ENCODE data around the gene PXMP4. TPM values are rescaled to one million over a fixed set of nuclear protein-coding genes. Genes with fewer than 3 reads are reported as not detected.
A peak's percentile ranks its signal among the peaks of the same experiment; 100 is the strongest.

Gene PXMP4
- total and polyA plus RNA-seq, 9 of the 15 experiments (the other 6 are each of a cell fraction or from before 2014, with no cell fraction given) = 4.8 to 29.1 (median 6.8) TPM

GRCh38 chr20:33663161-33664084 is 56.7 kb downstream of the PXMP4 start (continued):
- TF ChIP-seq THAP12 (CRISPR knock-in tag; IDR thresholded peaks at IDR 0.05) = no peak
- TF ChIP-seq CBX2 (IDR thresholded peaks at IDR 0.05; ENCODE audit: insufficient read depth, low read length, poor library complexity, severe bottlenecking) = no peak
- TF ChIP-seq TSC22D4 (tag; IDR thresholded peaks at IDR 0.05) = no peak
- peak; percentile 69 for TF ChIP-seq ZBTB33 (CRISPR knock-in tag; IDR thresholded peaks at IDR 0.05)
- TF ChIP-seq HBP1 (CRISPR knock-in tag; IDR thresholded peaks at IDR 0.05) = 0 out of 2 replicates have a peak, but pooled peaks have one; percentile 63
- TF ChIP-seq ZEB2 (IDR thresholded peaks at IDR 0.05) = no peak
- no peak for TF ChIP-seq POLR3A (IDR thresholded peaks at IDR 0.05; ENCODE audit: borderline replicate concordance, extremely low read depth, insufficient read depth, insufficient read length)
- no peak for TF ChIP-seq NR3C1 (CRISPR knock-in tag; IDR thresholded peaks at IDR 0.05)
- no peak for TF ChIP-seq SRSF9 (IDR thresholded peaks at IDR 0.05; ENCODE audit: borderline replicate concordance, low read depth, low read length)
- TF ChIP-seq HMGXB4 (CRISPR knock-in tag; IDR thresholded peaks at IDR 0.05) = no peak
- TF ChIP-seq SRF (CRISPR knock-in tag; IDR thresholded peaks at IDR 0.05) = 0 out of 4 replicates have a peak, but pooled peaks of 1 of the 2 experiments have one; percentile 21
- no peak for TF ChIP-seq AFF1 (IDR thresholded peaks at IDR 0.05; ENCODE audit: low read depth in 1 of 2, partially characterized antibody in 2 of 2)
- TF ChIP-seq CSDE1 (IDR thresholded peaks at IDR 0.05) = no peak
